SK-N-SH (cell line): Measurements from ENCODE around the gene KCNQ5. TPM values are rescaled to one million over a fixed set of nuclear protein-coding genes. Genes with fewer than 3 reads are reported as not detected.

Source experiments
- CTCF ChIA-PET: fragments of 300-600, 350-600 bp; formaldehyde crosslinking; extraction: SDS; loops from one replicate; lab custom pipeline; 2021; lab: Yijun Ruan, JAX
- POLR2A ChIA-PET: fragments of 350-600 bp; sonication (Branson Sonifier 250); formaldehyde crosslinking; extraction: SDS; loops from one replicate; lab custom pipeline; 2020; ENCODE audit warnings: antibody characterized with exemption, inconsistent platforms; lab: Yijun Ruan, JAX
- DNase-seq: peaks from one replicate; pipeline ENCODE4 v3.0.0; 2012
- H2AFZ ChIP-seq: fragments of 200-600 bp; sonication (generic); 2 replicates; pipeline ENCODE4 v1.8.1; 2016; ENCODE audit warnings: antibody characterized with exemption, mild to moderate bottlenecking, low read depth
- H3F3A ChIP-seq: fragments of 200-600 bp; sonication (generic); replicated peaks from 2 replicates; pipeline ENCODE3; 2016; ENCODE audit warnings: antibody characterized with exemption, mild to moderate bottlenecking; ENCODE audit not compliant: insufficient read depth
- H3K27ac ChIP-seq, 2 experiments: fragments of 200-500 bp in 1 of 2; fragments of 200-600 bp in 1 of 2; sonication (Bioruptor generic) in 1 of 2; sonication (generic), shearing (Covaris generic) in 1 of 2; 2 replicates each; pipeline versions ENCODE4 v1.5.1 to v1.6.1; 2014 to 2016; ENCODE audit warnings: low read depth in 2 of 2, inconsistent platforms in 1 of 2, low read length in 1 of 2, mild to moderate bottlenecking in 1 of 2, mixed read lengths in 1 of 2
- H3K27me3 ChIP-seq: fragments of 200-600 bp; sonication (generic), shearing (Covaris generic); 2 replicates; pipeline ENCODE4 v1.6.1; 2016; ENCODE audit warnings: mixed run types; ENCODE audit not compliant: insufficient read depth
- H3K36me3 ChIP-seq, 2 experiments: fragments of 200-500 bp in 1 of 2; fragments of 200-600 bp in 1 of 2; sonication (Bioruptor generic) in 1 of 2; sonication (generic) in 1 of 2; replicated peaks in 1 of 2; 2 replicates each; pipeline versions ENCODE3 to v1.5.1; 2014 to 2016; ENCODE audit warnings: low read length in 1 of 2, mild to moderate bottlenecking in 1 of 2; ENCODE audit not compliant: insufficient read depth in 2 of 2, control insufficient read depth in 1 of 2
- H3K4me1 ChIP-seq, 2 experiments: fragments of 200-500 bp in 1 of 2; fragments of 200-600 bp in 1 of 2; sonication (Bioruptor generic) in 1 of 2; sonication (generic), shearing (Covaris generic) in 1 of 2; 2 replicates each; pipeline versions ENCODE4 v1.5.1 to v1.6.1; 2014 to 2016; ENCODE audit warnings: low read depth in 1 of 2, low read length in 1 of 2, mixed run types in 1 of 2; ENCODE audit not compliant: insufficient read depth in 2 of 2, control insufficient read depth in 1 of 2
- H3K4me2 ChIP-seq: fragments of 200-600 bp; sonication (generic), shearing (Covaris generic); 2 replicates; pipeline ENCODE4 v1.6.1; 2017; ENCODE audit warnings: mixed run types
- H3K4me3 ChIP-seq, 2 experiments: fragments of 200-500 bp in 1 of 2; fragments of 200-600 bp in 1 of 2; sonication (Bioruptor generic) in 1 of 2; sonication (generic), shearing (Covaris generic) in 1 of 2; 2 replicates each; pipeline versions ENCODE4 v1.5.1 to v1.8.1; 2014 to 2016; ENCODE audit warnings: low read depth in 2 of 2, inconsistent platforms in 1 of 2, low read length in 1 of 2, mild to moderate bottlenecking in 1 of 2, mixed read lengths in 1 of 2, moderate library complexity in 1 of 2
- H3K79me2 ChIP-seq: fragments of 200-600 bp; sonication (generic); 2 replicates; pipeline ENCODE4 v1.8.1; 2017; ENCODE audit warnings: mild to moderate bottlenecking; ENCODE audit not compliant: insufficient read depth
- H3K9ac ChIP-seq: fragments of 200-600 bp; sonication (generic); 2 replicates; pipeline ENCODE4 v1.6.1; 2017; ENCODE audit warnings: mixed run types
- H3K9me2 ChIP-seq: fragments of 200-600 bp; sonication (generic); 2 replicates; pipeline ENCODE4 v1.6.1; 2017; ENCODE audit warnings: mixed run types
- H3K9me3 ChIP-seq: fragments of 200-600 bp; sonication (generic); 2 replicates; pipeline ENCODE4 v1.6.1; 2017; ENCODE audit warnings: mixed run types, mild to moderate bottlenecking, moderate library complexity
- H4K20me1 ChIP-seq: fragments of 200-600 bp; sonication (generic); 2 replicates; pipeline ENCODE4 v1.6.1; 2017; ENCODE audit warnings: mild to moderate bottlenecking, mixed run types; ENCODE audit not compliant: insufficient read depth
- FOSL2 ChIP-seq: IDR thresholded peaks from 2 replicates; pipeline ENCODE4 v1.4.0; 2012; ENCODE audit warnings: low read depth, mild to moderate bottlenecking, moderate library complexity, borderline replicate concordance
- GABPA ChIP-seq: IDR thresholded peaks from 2 replicates; pipeline ENCODE4 v1.4.0; 2012; ENCODE audit warnings: low read depth, mild to moderate bottlenecking
- JUND ChIP-seq: IDR thresholded peaks from 2 replicates; pipeline ENCODE4 v1.4.0; 2012
- POLR2AphosphoS5 ChIP-seq: IDR thresholded peaks from 2 replicates; pipeline ENCODE4 v1.6.1; 2012; ENCODE audit warnings: low read depth, low read length
- RAD21 ChIP-seq: IDR thresholded peaks from 2 replicates; pipeline ENCODE4 v1.6.1; 2012; ENCODE audit warnings: mild to moderate bottlenecking, low read length
- RCOR1 ChIP-seq: fragments of 150-350 bp; IDR thresholded peaks from 2 replicates; pipeline ENCODE4 v1.6.1; 2017; ENCODE audit warnings: antibody characterized with exemption, low read length
- SIN3A ChIP-seq: IDR thresholded peaks from 2 replicates; pipeline ENCODE4 v1.6.1; 2012; ENCODE audit warnings: low read depth, mild to moderate bottlenecking, low read length, moderate library complexity, borderline replicate concordance
- USF2 ChIP-seq: fragments of 150-350 bp; IDR thresholded peaks from 2 replicates; pipeline ENCODE4 v1.6.1; 2017; ENCODE audit warnings: antibody characterized with exemption, low read length, low read depth, borderline replicate concordance
- YY1 ChIP-seq: IDR thresholded peaks from 2 replicates; pipeline ENCODE4 v1.4.0; 2012; ENCODE audit warnings: low read depth, mild to moderate bottlenecking
- WGBS: methylation state at CpG from one replicate; pipeline ENCODE4 v1.1.6; 2017; ENCODE audit warnings: low lambda C conversion rate; 5-methylcytosine and 5-hydroxymethylcytosine counted together
- polyA plus RNA-seq, 3 experiments: library from polyadenylated mRNA; depleted of rRNA; stranded (reverse); fragments of >200 nt; gene quantifications; 2 replicates each; pipeline ENCODE4 v1.2.3, GENCODE V29; 2012
- TF ChIP-seq, protein P1 (sequence below): IDR thresholded peaks from 2 replicates; pipeline ENCODE4; 2012

The KCNQ5 gene
- polyA plus RNA-seq, 1 of the 3 experiments (the other 2 are of a cell fraction): 3.2 TPM

DNA sequence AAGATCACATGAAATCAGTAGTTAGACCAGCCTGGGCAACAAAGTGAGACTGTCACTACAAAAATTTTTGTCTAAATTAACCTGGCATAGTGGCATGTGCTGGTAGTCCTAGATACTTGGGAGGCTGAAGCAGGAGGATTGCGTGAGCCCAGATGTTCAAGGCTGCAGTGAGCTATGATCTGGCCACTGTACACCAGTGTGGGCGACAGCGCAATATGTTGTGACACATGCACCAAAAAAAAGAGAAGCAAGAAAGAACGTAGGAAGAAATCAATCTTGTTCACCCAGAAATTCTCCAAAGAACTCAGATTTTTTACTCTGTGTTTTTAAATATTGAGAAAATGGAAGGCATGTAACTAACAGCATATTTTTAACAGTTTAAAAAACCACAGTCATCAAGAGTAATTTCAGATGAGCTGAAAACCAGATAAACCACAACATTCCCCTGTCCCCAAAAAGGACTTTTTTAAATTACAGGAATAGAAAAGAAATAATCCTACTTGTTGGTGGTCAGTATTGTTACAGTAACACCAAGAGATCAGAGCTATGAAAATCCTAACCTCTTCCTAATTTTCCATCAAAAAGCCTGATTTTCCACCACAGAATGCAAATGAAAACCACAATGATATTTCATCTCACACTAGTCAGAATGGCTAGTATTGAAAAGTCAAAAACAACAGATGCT, 363.3 kb downstream of the KCNQ5 start:
- H3F3A ChIP-seq: no peaks in the 10 kb centered on the region
- DNase-seq: no peak
- TF ChIP-seq RCOR1 (no peak), RAD21 (no peak), POLR2AphosphoS5 (no peak), GABPA (no peak)
- ChIA-PET POLR2A (no interaction called here), CTCF (no interaction called here)
- H3K4me1 ChIP-seq: no peaks in the 10 kb centered on the region
- no peak overlapping the region for H3K4me2 ChIP-seq
- H3K9ac ChIP-seq: no peak overlapping the region
- H3K9me2 ChIP-seq: no peaks in the 10 kb centered on the region
- H3K36me3 ChIP-seq: no peaks in the 10 kb centered on the region
- H4K20me1 ChIP-seq: no peaks in the 10 kb centered on the region
- H3K9me3 ChIP-seq: no peaks in the 10 kb centered on the region
- no peaks in the 10 kb centered on the region for H3K27me3 ChIP-seq
- H3K27ac ChIP-seq: no peak overlapping the region
- WGBS: 88% methylated on average over 4 of the region's 4 CpGs
- peaks cover 17% of the 10 kb centered on the region; the same call in 1 of the 2 replicates for H3K79me2 ChIP-seq
- H3K4me3 ChIP-seq: no peak overlapping the region
- H2AFZ ChIP-seq: no peak overlapping the region

DNA sequence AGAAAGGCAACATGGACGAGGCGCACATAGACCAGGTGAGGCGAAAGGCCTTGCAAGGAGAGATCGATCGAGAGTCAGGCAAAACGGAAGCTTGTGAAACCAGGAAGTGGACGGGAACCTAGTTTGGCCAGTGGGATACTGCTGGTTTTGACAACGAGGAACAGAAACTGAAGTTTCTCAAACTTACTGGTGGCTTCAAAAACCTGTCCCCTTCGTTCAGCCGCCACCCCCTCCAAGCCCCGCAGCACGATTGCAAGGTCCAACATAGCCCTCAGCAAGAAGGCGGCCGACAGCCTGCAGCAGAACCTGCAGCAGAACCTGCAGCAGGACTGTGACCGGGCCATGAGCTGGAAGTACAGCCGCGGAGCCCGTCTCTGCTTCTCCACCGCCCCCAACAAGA, 365.4 kb downstream of the KCNQ5 start:
- H3K4me1 ChIP-seq: no peaks in the 10 kb centered on the region
- H3K9me2 ChIP-seq: no peaks in the 10 kb centered on the region
- no peaks in the 10 kb centered on the region for H4K20me1 ChIP-seq
- H3K4me3 ChIP-seq: no peak overlapping the region
- ChIA-PET CTCF (no interaction called here), POLR2A (no interaction called here)
- no peak for TF ChIP-seq USF2
- TF ChIP-seq, protein P1, sequence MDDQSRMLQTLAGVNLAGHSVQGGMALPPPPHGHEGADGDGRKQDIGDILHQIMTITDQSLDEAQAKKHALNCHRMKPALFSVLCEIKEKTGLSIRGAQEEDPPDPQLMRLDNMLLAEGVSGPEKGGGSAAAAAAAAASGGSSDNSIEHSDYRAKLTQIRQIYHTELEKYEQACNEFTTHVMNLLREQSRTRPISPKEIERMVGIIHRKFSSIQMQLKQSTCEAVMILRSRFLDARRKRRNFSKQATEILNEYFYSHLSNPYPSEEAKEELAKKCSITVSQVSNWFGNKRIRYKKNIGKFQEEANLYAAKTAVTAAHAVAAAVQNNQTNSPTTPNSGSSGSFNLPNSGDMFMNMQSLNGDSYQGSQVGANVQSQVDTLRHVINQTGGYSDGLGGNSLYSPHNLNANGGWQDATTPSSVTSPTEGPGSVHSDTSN: no peak
- TF ChIP-seq FOSL2: no peak
- TF ChIP-seq JUND: no peak
- no peak for TF ChIP-seq SIN3A
- TF ChIP-seq YY1: no peak
- WGBS: 91% methylated on average over 13 of the region's 19 CpGs
- H3K36me3 ChIP-seq: no peaks in the 10 kb centered on the region
- no peak overlapping the region for H2AFZ ChIP-seq
- no peaks in the 10 kb centered on the region for H3K27me3 ChIP-seq
- no peak overlapping the region for H3K9ac ChIP-seq
- H3K9me3 ChIP-seq: no peaks in the 10 kb centered on the region
- no peaks in the 10 kb centered on the region for H3F3A ChIP-seq
- H3K79me2 ChIP-seq: peaks cover 6% of the 10 kb centered on the region; the same call in 1 of the 2 replicates
- H3K27ac ChIP-seq: no peak overlapping the region
- no peak for DNase-seq
- no peak overlapping the region for H3K4me2 ChIP-seq
